Amniotic epithelial cell (primary cell): ENCODE measurements around the gene UBE3A.

Source experiments
- DNase-seq: peaks from one replicate; pipeline ENCODE4 v3.0.0-alpha.2; 2010; ENCODE audit warnings: low read depth

Gene UBE3A

GRCh38 chr15:25403771-25404170 lies 35.1 kb downstream of the UBE3A start:
- no peak for DNase-seq

GRCh38 chr15:25402342-25402741 lies 36.5 kb downstream of the UBE3A start:
- DNase-seq: no peak

DNA sequence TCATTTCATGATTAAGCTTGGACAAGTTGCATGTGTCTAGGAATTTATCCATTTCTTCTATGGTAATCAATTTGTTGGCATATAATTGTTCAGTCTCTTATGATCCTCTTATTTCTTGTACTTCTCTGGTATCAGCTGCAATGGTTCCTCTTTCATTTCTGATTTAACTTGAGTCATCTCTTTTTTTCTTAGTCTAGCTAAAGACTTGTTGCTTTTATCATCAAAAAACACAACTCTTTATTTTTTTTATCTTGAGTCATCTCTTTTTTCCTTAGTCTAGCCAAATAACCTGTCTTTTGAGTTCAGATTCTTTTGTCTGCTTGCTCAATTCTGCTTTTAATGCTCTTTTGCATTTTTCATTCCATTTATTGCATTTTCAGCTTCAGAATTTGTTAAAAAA lies 37.3 kb downstream of the UBE3A start:
- DNase-seq: peak; percentile 8

- DNase-seq: no peak
Measured at GRCh38 chr15:25397100-25397499, 41.7 kb downstream of the UBE3A start.

- DNase-seq: no peak
Measured at GRCh38 chr15:25394898-25395297, 43.9 kb downstream of the UBE3A start.

GRCh38 chr15:25392806-25393205 lies 46.0 kb downstream of the UBE3A start:
- DNase-seq: no peak

- peak; percentile 80 for DNase-seq
Measured at GRCh38 chr15:25391971-25392721, 46.7 kb downstream of the UBE3A start.

- DNase-seq: peak; percentile 62
Measured at GRCh38 chr15:25385986-25386385, 52.8 kb downstream of the UBE3A start.

GRCh38 chr15:25381579-25381978 lies 57.2 kb downstream of the UBE3A start:
- DNase-seq: no peak

GRCh38 chr15:25378501-25378901 lies 60.3 kb downstream of the UBE3A start:
- DNase-seq: peak; percentile 29

DNA sequence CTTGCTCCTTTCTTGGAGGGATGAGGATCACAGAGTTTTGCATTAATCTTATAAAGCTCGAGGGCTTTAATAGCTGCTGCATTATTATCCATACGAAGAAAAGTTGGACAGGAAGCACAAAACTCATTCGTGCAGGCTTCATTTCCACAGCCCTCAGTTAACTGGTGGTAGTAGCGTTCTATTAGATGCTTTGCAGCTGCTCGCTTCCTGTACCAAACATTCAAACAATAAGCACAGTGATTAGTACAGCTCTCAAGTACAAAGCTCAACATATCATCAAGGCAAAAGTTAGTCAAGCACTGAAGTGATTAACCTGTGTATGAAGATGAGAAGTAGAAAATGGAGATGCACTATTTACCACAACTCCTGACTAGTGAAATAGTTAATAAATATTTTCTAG lies 63.3 kb downstream of the UBE3A start:
- no peak for DNase-seq

GRCh38 chr15:25374143-25374542 lies 64.7 kb downstream of the UBE3A start:
- peak; percentile 53 for DNase-seq

- peak; percentile 72 for DNase-seq
Measured at GRCh38 chr15:25372298-25372697, 66.5 kb downstream of the UBE3A start.

DNA sequence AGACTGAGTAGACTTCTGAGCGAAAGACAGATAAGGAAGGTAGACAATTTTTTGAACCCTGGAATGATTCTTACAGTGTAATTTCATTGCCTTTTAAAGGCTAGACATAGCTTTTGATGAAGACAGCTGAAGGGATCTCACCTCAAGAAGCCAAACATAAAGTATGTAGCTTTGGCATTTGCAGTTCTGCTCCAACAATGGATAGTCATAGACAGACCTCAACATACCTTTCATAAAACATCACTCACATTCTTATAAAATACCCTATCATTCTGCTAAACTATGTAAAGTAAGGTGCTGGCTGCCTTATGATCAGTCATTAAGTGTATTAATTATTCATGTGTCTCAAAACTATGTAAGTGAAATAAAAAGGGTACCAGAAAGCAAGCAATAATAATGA lies 70.0 kb downstream of the UBE3A start:
- DNase-seq: peak; percentile 27

- no peak for DNase-seq
Measured at GRCh38 chr15:25366058-25366457, 72.8 kb downstream of the UBE3A start.

GRCh38 chr15:25362545-25362944 lies 76.3 kb downstream of the UBE3A start:
- no peak for DNase-seq

DNA sequence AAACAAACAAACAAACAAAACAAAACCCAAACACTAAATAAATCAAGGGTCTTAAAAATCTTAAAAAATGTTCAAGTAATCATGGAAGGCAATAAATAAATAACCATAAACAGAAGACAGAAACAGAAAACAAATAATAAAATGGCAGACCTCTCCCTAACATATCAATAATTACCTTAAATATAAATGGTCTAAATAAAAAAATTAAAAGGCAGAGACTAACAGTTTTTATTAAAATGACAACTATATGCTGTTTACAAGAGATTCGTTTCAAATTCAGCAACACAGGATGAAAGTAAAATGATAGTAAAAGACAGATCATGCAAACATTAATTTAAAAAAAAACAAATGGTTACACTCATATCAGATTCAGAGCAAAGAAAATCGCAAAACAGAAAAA lies 91.1 kb downstream of the UBE3A start:
- DNase-seq: no peak

DNA sequence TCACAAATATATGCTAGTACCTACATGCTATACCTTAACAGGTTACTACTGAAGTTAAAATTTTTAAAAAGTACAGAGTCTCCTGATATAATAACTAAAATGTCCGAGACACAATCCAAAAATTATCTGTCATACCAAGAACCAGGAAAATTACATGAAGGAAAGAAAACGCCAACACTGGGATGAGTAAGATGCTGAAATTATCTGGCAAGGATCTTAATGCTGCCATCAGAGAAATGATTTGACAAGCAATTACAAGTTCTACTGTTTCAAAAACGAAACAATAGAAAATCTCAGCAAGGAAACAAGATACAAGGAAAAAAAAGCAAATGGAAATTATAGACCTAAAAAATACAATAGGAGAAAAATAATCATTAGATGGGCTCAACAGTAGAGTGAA lies 92.5 kb downstream of the UBE3A start:
- DNase-seq: no peak

DNA sequence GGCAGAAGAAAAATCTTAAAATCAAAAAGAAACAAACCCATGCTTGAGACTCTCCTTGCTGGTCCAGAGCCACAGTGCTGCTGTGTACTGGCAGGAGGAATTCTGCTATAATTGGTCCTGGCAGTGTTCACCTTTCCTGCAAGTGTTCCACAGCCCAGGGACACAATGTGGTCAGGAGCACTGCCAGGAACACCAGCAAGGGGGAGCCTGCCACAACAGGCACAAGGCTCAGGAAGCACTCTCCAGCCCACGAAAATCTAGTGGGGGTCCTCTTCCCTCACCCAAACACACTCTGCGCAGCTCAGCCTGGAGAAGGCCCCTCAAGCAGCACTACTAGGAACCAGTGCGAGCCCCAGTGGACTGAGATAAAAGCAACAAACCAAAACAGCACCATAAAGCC lies 92.9 kb downstream of the UBE3A start:
- DNase-seq: peak; percentile 33

GRCh38 chr15:25342629-25343028 lies 96.2 kb downstream of the UBE3A start:
- DNase-seq: no peak

GRCh38 chr15:25339431-25339830 lies 99.4 kb downstream of the UBE3A start:
- DNase-seq: no peak

GRCh38 chr15:25335279-25335678 lies 103.5 kb downstream of the UBE3A start:
- no peak for DNase-seq

DNA sequence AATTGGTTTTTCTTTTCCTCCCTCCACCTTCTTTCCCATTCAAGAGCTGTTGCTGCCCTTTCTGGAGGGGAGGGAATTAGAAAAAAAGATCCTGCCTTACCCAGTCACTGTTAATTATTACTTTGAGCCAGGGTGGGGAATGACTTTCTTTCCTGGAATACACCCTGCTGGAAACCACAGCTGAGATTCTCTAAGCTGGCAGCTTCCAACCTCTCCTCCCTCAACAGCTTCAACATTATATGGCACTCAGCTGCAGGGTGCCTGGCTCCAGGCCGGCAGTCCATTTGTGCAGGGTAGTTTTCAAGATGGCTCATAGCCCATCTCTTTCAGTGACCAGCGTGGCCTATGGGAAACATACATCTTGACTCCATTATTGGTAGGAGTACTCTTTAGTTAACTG lies 105.8 kb downstream of the UBE3A start:
- no peak for DNase-seq

- DNase-seq: no peak
Measured at GRCh38 chr15:25332306-25332705, 106.5 kb downstream of the UBE3A start.
